Gastrocnemius medialis (tissue), 4 donors: ENCODE measurements around the gene AKAP6. TPM values are rescaled to one million over a fixed set of nuclear protein-coding genes. Genes with fewer than 3 reads are reported as not detected.

Experiments used
- ATAC-seq, 2 donors: fragments of 150-250 bp; one replicate each; pipeline ENCODE4 v1.9.1; 2016
- DNase-seq, 2 donors: peaks; one replicate each; pipeline ENCODE4 v3.0.0-alpha.2; 2019
- H3K27ac ChIP-seq, 4 donors: fragments of 200-600 bp; sonication (generic); 1 replicate in 1 of 4; 2 replicates in 3 of 4; pipeline ENCODE4 v1.5.1; 2016 to 2018; ENCODE audit warnings: mild to moderate bottlenecking in 2 of 4, moderate library complexity in 1 of 4
- H3K27me3 ChIP-seq, 3 donors: fragments of 200-600 bp; sonication (generic) in 2 of 3; 1 replicate in 1 of 3; 2 replicates in 2 of 3; pipeline versions ENCODE4 v1.5.1 to v1.6.0; 2016 to 2019; ENCODE audit warnings: mild to moderate bottlenecking in 1 of 3, moderate library complexity in 1 of 3
- H3K36me3 ChIP-seq, 2 donors: fragments of 200-600 bp; sonication (generic) in 1 of 2; one replicate each; pipeline ENCODE4 v1.5.1; 2017 to 2018
- H3K4me1 ChIP-seq, 2 donors: fragments of 200-600 bp; sonication (generic) in 1 of 2; one replicate each; pipeline ENCODE4 v1.5.1; 2016 to 2017; ENCODE audit warnings: mild to moderate bottlenecking in 2 of 2
- H3K4me3 ChIP-seq, 4 donors: fragments of 200-600 bp; sonication (generic) in 3 of 4; 1 replicate in 1 of 4; 2 replicates in 3 of 4; pipeline ENCODE4 v1.5.1; 2016 to 2019; ENCODE audit warnings: mild to moderate bottlenecking in 2 of 4
- H3K9me3 ChIP-seq, 3 donors: fragments of 200-600 bp; sonication (generic) in 2 of 3; 1 replicate in 1 of 3; 2 replicates in 2 of 3; pipeline ENCODE4 v1.5.1; 2016 to 2019
- CTCF ChIP-seq, 5 experiments: fragments of 450-650 bp in 3 of 5; fragments of 200-600 bp in 2 of 5; sonication (generic) in 2 of 5; IDR thresholded peaks in 4 of 5; conservative IDR thresholded peaks in 1 of 5; 1 replicate in 4 of 5; 2 replicates in 1 of 5; pipeline ENCODE4 v1.5.1; 2016 to 2019; ENCODE audit warnings: antibody characterized with exemption in 5 of 5, mild to moderate bottlenecking in 3 of 5, moderate library complexity in 3 of 5
- POLR2A ChIP-seq, 2 donors: fragments of 450-650 bp; IDR thresholded peaks; one replicate each; pipeline ENCODE4 v1.6.1; 2017; ENCODE audit warnings: antibody characterized with exemption in 2 of 2, mild to moderate bottlenecking in 2 of 2, moderate library complexity in 2 of 2
- in situ Hi-C, 4 donors: fragments of 200-750 bp; cut with MboI; loops; one replicate each; pipeline versions ENCODE4 v1.15.0 to v1.8.0; 2017; ENCODE audit warnings: low sequenced_read_pairs in 4 of 4
- intact Hi-C: fragments of 100-400 bp; cut with DNase I; formaldehyde crosslinking; loops from one replicate; pipeline ENCODE4 v1.15.1; 2023; ENCODE audit warnings: low total_unique reads
- total RNA-seq, 4 donors: library from RNA; depleted of rRNA; stranded (reverse); fragments of >200 nt; gene quantifications; one replicate each; pipeline versions ENCODE4 v1.1.0 to v1.2.3, GENCODE V29; 2016

AKAP6 gene
- total RNA-seq, 4 donors from 2014 or later: 23.2 to 59.2 (median 32.1) TPM

DNA sequence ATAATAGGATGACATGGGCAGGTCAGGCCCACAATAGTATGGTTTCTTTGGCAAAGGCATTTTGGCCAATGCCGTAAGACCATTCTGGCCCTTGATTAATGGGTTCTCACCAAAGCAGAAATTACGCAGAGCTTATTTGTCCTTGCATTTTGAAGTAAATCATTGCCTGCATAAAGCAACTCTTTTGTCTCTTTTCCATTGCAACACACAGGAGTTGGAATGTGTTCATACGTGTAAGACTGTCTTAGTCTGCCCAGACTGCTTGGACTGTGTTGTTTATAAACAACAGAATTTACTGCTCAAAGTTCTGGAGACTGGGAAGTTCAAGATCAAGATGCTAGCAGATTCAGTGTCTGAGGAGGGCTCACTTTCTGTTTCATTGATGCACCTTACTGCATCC is 506.8 kb downstream of the AKAP6 start:
- no peaks in the 10 kb centered on the region for H3K4me1 ChIP-seq
- H3K27me3 ChIP-seq: no peaks in the 10 kb centered on the region
- TF ChIP-seq CTCF (IDR thresholded peaks at IDR 0.05 in 4 of 5, conservative IDR thresholded peaks at IDR 0.05 in 1 of 5) (no peak), POLR2A (IDR thresholded peaks at IDR 0.05) (no peak)
- intact Hi-C loops: no loop called here
- ATAC-seq (no peak), DNase-seq (no peak)
- no peak overlapping the region for H3K27ac ChIP-seq
- no peak overlapping the region for H3K4me3 ChIP-seq
- H3K36me3 ChIP-seq: no peaks in the 10 kb centered on the region
- H3K9me3 ChIP-seq: no peaks in the 10 kb centered on the region
- in situ Hi-C loops: no loop called here

DNA sequence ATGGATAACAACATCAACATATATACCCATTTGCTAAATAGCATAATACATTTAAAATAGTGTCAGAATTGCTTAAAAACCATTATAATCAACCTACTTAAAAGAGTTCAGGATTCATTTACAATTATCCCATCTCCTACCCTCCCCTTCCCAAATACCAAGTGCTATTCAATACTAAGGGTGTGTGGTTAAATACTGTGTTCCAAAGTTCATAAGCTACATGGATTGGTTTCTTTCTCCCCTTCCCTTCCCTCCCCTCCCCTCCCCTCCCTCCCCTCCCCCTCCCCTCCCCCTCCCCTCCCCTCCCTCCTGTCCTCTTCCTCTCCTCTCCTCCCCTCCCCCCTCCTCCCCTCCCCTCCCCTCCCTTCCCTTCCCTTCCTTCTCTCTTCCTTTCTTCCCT is 512.6 kb downstream of the AKAP6 start:
- Histone ChIP-seq H3K27me3 (no peaks in the 10 kb centered on the region), H3K4me3 (no peak overlapping the region), H3K9me3 (no peaks in the 10 kb centered on the region), H3K4me1 (no peaks in the 10 kb centered on the region), H3K27ac (no peak overlapping the region), H3K36me3 (no peaks in the 10 kb centered on the region)
- no peak for DNase-seq
- ATAC-seq: no peak
- in situ Hi-C loops: no loop called here
- TF ChIP-seq POLR2A (IDR thresholded peaks at IDR 0.05): no peak
- TF ChIP-seq CTCF (IDR thresholded peaks at IDR 0.05 in 4 of 5, conservative IDR thresholded peaks at IDR 0.05 in 1 of 5): no peak
- intact Hi-C loops: no loop called here

DNA sequence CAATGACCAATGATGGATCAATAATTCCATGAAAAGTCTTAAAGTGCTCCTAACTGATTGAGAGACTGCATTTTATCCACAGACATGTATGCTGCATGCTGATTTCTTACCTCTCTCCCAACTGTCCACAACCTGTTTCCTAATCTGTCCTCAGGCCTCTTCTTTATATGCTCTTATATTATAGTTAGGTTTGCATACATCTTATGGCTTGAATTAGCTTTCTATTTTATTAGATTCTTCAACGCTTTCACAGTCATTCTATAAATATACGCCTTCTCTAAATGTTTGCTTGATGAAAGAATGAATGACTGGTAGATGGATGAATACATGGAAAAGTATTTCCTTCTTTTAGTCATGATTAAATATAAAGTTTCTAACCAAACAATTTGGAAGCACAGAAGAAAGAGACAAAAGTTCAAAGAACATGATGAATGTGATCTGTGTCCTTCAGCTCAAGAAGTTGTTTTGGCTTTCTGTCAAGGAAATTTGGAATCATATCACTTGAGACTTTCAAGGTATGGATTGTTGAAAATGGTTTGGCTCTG is 517.8 kb downstream of the AKAP6 start:
- H3K27me3 ChIP-seq: no peaks in the 10 kb centered on the region
- ATAC-seq (no peak), DNase-seq (no peak)
- no peaks in the 10 kb centered on the region for H3K9me3 ChIP-seq
- TF ChIP-seq POLR2A (IDR thresholded peaks at IDR 0.05): no peak
- no peaks in the 10 kb centered on the region for H3K4me1 ChIP-seq
- H3K36me3 ChIP-seq: no peaks in the 10 kb centered on the region
- H3K27ac ChIP-seq: no peak overlapping the region
- intact Hi-C loops (no loop called here), in situ Hi-C loops (no loop called here)
- no peak overlapping the region for H3K4me3 ChIP-seq

GRCh38 chr14:32847867-32848266 is 518.8 kb downstream of the AKAP6 start:
- Histone ChIP-seq H3K36me3 (no peaks in the 10 kb centered on the region), H3K9me3 (no peaks in the 10 kb centered on the region), H3K27ac (no peak overlapping the region), H3K27me3 (no peaks in the 10 kb centered on the region), H3K4me3 (no peak overlapping the region), H3K4me1 (no peaks in the 10 kb centered on the region)
- ATAC-seq (no peak), DNase-seq (no peak)
- in situ Hi-C loops (no loop called here), intact Hi-C loops (no loop called here)
- TF ChIP-seq CTCF (IDR thresholded peaks at IDR 0.05 in 4 of 5, conservative IDR thresholded peaks at IDR 0.05 in 1 of 5) (no peak), POLR2A (IDR thresholded peaks at IDR 0.05) (no peak)

GRCh38 chr14:32865827-32866376 is 536.8 kb downstream of the AKAP6 start:
- no peak for DNase-seq
- in situ Hi-C loops: no loop called here
- H3K36me3 ChIP-seq: no peaks in the 10 kb centered on the region
- H3K4me1 ChIP-seq: no peaks in the 10 kb centered on the region
- TF ChIP-seq POLR2A (IDR thresholded peaks at IDR 0.05): no peak
- no peak for TF ChIP-seq CTCF (IDR thresholded peaks at IDR 0.05 in 4 of 5, conservative IDR thresholded peaks at IDR 0.05 in 1 of 5)
- H3K9me3 ChIP-seq: no peaks in the 10 kb centered on the region
- intact Hi-C loops: no loop called here
- no peak for ATAC-seq
- H3K27me3 ChIP-seq: no peaks in the 10 kb centered on the region
- no peak overlapping the region for H3K4me3 ChIP-seq
- H3K27ac ChIP-seq: peak overlapping the region in 1 of 4 donors; percentile 13
